SU-DHL-6 (cell line): ENCODE results near the gene KLHDC9.

Source experiments
- H2AFZ ChIP-seq: fragments of 200-600 bp; sonication (generic); 2 replicates; pipeline ENCODE4 v1.6.1; 2014; ENCODE audit warnings: low read depth, mild to moderate bottlenecking, moderate library complexity, mixed read lengths, antibody characterized with exemption, low read length; ENCODE audit not compliant: severe bottlenecking
- H3F3A ChIP-seq: fragments of 200-600 bp; shearing (Covaris generic); 2 replicates; pipeline ENCODE4 v1.6.0; 2016; ENCODE audit warnings: antibody characterized with exemption, mild to moderate bottlenecking; ENCODE audit not compliant: insufficient read depth
- H3K27ac ChIP-seq: fragments of 200-600 bp; sonication (generic); 2 replicates; pipeline ENCODE4 v1.5.1; 2016; ENCODE audit warnings: low read depth, mild to moderate bottlenecking, low read length, moderate library complexity, mixed read lengths
- H3K27me3 ChIP-seq: fragments of 200-600 bp; sonication (generic), shearing (Covaris generic); 2 replicates; pipeline ENCODE4 v1.6.0; 2014; ENCODE audit warnings: mild to moderate bottlenecking, low read length
- H3K36me3 ChIP-seq: fragments of 200-600 bp; sonication (generic); 2 replicates; pipeline ENCODE4 v1.6.1; 2014; ENCODE audit warnings: mild to moderate bottlenecking, low read length, mixed read lengths
- H3K4me2 ChIP-seq: fragments of 300-600, 200-600 bp; shearing (Covaris generic), sonication (generic); 2 replicates; pipeline ENCODE4 v1.6.0; 2014; ENCODE audit warnings: low read length, low read depth, mild to moderate bottlenecking; ENCODE audit not compliant: poor library complexity, severe bottlenecking
- H3K4me3 ChIP-seq: fragments of 200-600 bp; sonication (generic); 2 replicates; pipeline ENCODE4 v1.5.1; 2014; ENCODE audit warnings: antibody characterized with exemption, low read length, mild to moderate bottlenecking, mixed read lengths; ENCODE audit not compliant: insufficient read depth, poor library complexity, severe bottlenecking
- H3K79me2 ChIP-seq: fragments of 200-600 bp; sonication (generic); 2 replicates; pipeline ENCODE4 v1.6.1; 2014; ENCODE audit warnings: mild to moderate bottlenecking, low read length, moderate library complexity; ENCODE audit not compliant: insufficient read depth
- H3K9ac ChIP-seq: fragments of 200-600 bp; sonication (generic); 2 replicates; pipeline ENCODE4 v1.7.0; 2014; ENCODE audit warnings: mild to moderate bottlenecking, low read length
- H3K9me2 ChIP-seq: fragments of 200-600 bp; sonication (generic); replicated peaks from 2 replicates; pipeline ENCODE4 v1.6.1; 2014; ENCODE audit warnings: low read length; ENCODE audit not compliant: insufficient read depth
- H3K9me3 ChIP-seq: fragments of 200-600 bp; sonication (generic); 2 replicates; pipeline ENCODE4 v1.6.1; 2014; ENCODE audit warnings: low read length, mixed read lengths; ENCODE audit not compliant: insufficient read depth
- H4K20me1 ChIP-seq: fragments of 200-600 bp; sonication (generic); 2 replicates; pipeline ENCODE4 v1.6.1; 2014; ENCODE audit warnings: low read depth, mild to moderate bottlenecking, antibody characterized with exemption, low read length, moderate library complexity, mixed read lengths
- EZH2phosphoT487 ChIP-seq: fragments of 200-600 bp; sonication (generic), shearing (Covaris generic); conservative IDR thresholded peaks from 2 replicates; pipeline ENCODE4 v1.6.1; 2018; ENCODE audit warnings: mild to moderate bottlenecking, antibody characterized with exemption, low read length, moderate library complexity, mixed read lengths
- TF ChIP-seq, protein P1 (sequence below): fragments of 200-600 bp; sonication (generic); IDR thresholded peaks from one replicate; pipeline ENCODE4 v1.5.1; 2017; ENCODE audit warnings: antibody characterized with exemption, mild to moderate bottlenecking, low read length, moderate library complexity; ENCODE audit not compliant: insufficient read depth, poor library complexity, severe bottlenecking

KLHDC9 gene

DNA sequence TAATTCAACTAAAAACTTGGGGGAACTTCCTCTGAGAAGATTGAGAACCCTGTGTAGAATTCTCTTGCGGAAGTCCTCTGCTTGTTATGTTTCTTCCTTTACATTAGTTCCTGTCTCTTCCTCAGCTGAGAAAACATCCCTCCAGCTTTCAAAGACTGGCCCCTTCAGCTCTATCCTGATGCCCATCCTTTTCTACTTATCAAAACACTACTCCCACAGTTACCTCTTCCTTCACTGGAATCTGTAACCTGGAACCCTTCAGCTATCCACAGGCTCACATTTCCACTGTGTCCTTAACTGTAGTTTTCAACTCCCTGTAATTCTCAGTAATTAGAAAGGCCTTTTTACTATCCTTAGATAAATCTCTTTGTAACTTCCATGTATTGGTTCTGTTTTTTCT lies 40.3 kb downstream of the KLHDC9 start:
- H3K27ac ChIP-seq: no peak overlapping the region
- H3K9me3 ChIP-seq: no peaks in the 10 kb centered on the region
- no peaks in the 10 kb centered on the region for H3K9me2 ChIP-seq
- H3K27me3 ChIP-seq: no peaks in the 10 kb centered on the region
- no peak overlapping the region for H2AFZ ChIP-seq
- no peak overlapping the region for H3K4me3 ChIP-seq
- no peak for TF ChIP-seq EZH2phosphoT487
- TF ChIP-seq, protein P1, sequence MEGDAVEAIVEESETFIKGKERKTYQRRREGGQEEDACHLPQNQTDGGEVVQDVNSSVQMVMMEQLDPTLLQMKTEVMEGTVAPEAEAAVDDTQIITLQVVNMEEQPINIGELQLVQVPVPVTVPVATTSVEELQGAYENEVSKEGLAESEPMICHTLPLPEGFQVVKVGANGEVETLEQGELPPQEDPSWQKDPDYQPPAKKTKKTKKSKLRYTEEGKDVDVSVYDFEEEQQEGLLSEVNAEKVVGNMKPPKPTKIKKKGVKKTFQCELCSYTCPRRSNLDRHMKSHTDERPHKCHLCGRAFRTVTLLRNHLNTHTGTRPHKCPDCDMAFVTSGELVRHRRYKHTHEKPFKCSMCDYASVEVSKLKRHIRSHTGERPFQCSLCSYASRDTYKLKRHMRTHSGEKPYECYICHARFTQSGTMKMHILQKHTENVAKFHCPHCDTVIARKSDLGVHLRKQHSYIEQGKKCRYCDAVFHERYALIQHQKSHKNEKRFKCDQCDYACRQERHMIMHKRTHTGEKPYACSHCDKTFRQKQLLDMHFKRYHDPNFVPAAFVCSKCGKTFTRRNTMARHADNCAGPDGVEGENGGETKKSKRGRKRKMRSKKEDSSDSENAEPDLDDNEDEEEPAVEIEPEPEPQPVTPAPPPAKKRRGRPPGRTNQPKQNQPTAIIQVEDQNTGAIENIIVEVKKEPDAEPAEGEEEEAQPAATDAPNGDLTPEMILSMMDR: no peak
- H3K36me3 ChIP-seq: no peaks in the 10 kb centered on the region
- peaks cover 6% of the 10 kb centered on the region for H3K79me2 ChIP-seq
- no peaks in the 10 kb centered on the region for H4K20me1 ChIP-seq
- peaks cover 12% of the 10 kb centered on the region for H3F3A ChIP-seq
- no peak overlapping the region for H3K4me2 ChIP-seq
- H3K9ac ChIP-seq: no peak overlapping the region

DNA sequence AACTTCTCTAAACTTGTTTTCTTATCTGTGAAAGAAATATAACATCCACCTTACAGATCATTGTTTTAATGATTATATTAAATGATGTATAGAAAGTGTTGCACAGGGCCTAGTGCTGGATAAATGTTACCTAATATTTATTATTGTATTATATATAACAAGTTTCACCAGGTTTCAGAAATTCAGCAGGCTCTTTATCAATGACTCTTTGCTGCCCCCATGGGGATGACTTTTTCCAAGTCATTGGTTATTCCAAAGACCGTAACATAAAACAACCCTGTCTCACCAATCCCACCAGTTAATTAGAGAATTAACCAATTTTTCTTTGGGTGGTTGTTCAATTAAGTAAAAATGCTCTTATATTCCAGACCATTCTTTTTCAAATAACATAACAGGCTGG lies 41.6 kb downstream of the KLHDC9 start:
- H3K36me3 ChIP-seq: no peaks in the 10 kb centered on the region
- H3K4me2 ChIP-seq: no peak overlapping the region
- H3K9ac ChIP-seq: no peak overlapping the region
- H3F3A ChIP-seq: peaks cover 12% of the 10 kb centered on the region
- no peaks in the 10 kb centered on the region for H3K79me2 ChIP-seq
- no peaks in the 10 kb centered on the region for H3K27me3 ChIP-seq
- H3K9me2 ChIP-seq: no peaks in the 10 kb centered on the region
- TF ChIP-seq, protein P1: peak; percentile 22
- no peak for TF ChIP-seq EZH2phosphoT487
- no peak overlapping the region for H3K27ac ChIP-seq
- no peaks in the 10 kb centered on the region for H4K20me1 ChIP-seq
- no peak overlapping the region for H2AFZ ChIP-seq
- no peak overlapping the region for H3K4me3 ChIP-seq
- H3K9me3 ChIP-seq: no peaks in the 10 kb centered on the region

DNA sequence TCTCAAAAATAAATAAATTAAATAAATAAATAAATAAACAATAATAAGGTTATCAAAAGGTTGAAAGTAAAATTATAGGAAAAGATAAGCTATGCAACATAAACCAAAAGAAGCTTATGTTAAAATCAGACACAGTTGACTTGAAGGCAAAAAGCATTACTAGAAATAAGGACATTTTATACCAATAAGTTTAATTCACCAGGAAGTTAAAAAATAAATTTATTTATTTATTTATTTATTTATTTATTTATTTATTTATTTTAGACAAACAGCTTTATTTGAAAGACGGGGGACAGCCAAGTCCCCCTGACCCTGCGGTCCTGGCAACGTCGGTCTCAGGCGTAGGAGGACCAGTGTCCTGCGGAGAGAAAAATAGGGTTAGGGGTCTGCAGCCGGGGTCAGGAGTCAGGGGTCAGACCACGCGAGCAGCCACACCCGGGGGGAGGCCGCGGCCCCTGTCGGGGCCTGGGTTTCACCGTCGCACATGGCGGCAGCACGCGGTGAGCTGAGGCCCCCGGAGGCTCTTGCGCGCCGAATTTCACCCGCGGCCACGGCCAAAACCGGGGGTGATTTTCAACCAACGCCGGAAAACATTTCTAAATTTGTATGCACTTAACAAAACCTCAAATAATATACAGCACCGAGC lies 42.7 kb downstream of the KLHDC9 start:
- Histone ChIP-seq H3K9me3 (no peaks in the 10 kb centered on the region), H3K79me2 (no peaks in the 10 kb centered on the region), H3F3A (peaks cover 12% of the 10 kb centered on the region), H3K36me3 (no peaks in the 10 kb centered on the region), H4K20me1 (no peaks in the 10 kb centered on the region), H3K27me3 (no peaks in the 10 kb centered on the region), H3K4me2 (no peak overlapping the region), H3K9me2 (no peaks in the 10 kb centered on the region), H3K27ac (no peak overlapping the region), H3K4me3 (no peak overlapping the region), H2AFZ (no peak overlapping the region), H3K9ac (no peak overlapping the region)
- no peak for TF ChIP-seq EZH2phosphoT487
- TF ChIP-seq, protein P1: no peak

DNA sequence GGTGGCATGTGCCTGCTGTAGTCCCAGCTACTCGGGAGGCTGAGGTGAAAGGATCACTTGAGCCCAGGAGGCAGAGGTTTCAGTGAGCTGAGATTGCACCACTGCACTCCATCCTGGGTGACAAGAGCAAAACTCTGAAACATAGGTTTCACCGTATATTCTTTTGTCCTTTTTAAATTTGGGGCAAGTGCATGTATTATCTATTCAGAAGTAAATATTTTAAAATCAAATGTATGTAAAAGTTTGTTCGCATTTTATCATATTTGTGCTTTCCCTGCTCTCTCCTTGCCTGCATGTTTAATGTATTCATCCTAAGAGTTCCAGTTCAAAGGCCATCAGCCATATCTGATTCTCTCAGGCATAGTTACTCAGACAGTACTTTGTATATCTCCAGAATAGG lies 47.7 kb downstream of the KLHDC9 start:
- no peaks in the 10 kb centered on the region for H3K79me2 ChIP-seq
- H3K27ac ChIP-seq: no peak overlapping the region
- no peak overlapping the region for H2AFZ ChIP-seq
- H3K9me3 ChIP-seq: no peaks in the 10 kb centered on the region
- no peaks in the 10 kb centered on the region for H3K36me3 ChIP-seq
- peaks cover 5% of the 10 kb centered on the region; the same call in 1 of the 2 replicates for H3F3A ChIP-seq
- no peaks in the 10 kb centered on the region for H3K27me3 ChIP-seq
- no peak overlapping the region for H3K4me3 ChIP-seq
- H3K9ac ChIP-seq: no peak overlapping the region
- H4K20me1 ChIP-seq: no peaks in the 10 kb centered on the region
- H3K4me2 ChIP-seq: no peak overlapping the region
- TF ChIP-seq, protein P1: no peak
- TF ChIP-seq EZH2phosphoT487: no peak
- H3K9me2 ChIP-seq: no peaks in the 10 kb centered on the region
